Limb (tissue), 2 donors: ENCODE measurements around the gene FIBCD1.

Experiments used
- DNase-seq, 2 donors: peaks; one replicate each; pipeline ENCODE4 v3.0.0-alpha.2; 2016; ENCODE audit errors: extremely low spot score in 2 of 2

FIBCD1 gene

DNA sequence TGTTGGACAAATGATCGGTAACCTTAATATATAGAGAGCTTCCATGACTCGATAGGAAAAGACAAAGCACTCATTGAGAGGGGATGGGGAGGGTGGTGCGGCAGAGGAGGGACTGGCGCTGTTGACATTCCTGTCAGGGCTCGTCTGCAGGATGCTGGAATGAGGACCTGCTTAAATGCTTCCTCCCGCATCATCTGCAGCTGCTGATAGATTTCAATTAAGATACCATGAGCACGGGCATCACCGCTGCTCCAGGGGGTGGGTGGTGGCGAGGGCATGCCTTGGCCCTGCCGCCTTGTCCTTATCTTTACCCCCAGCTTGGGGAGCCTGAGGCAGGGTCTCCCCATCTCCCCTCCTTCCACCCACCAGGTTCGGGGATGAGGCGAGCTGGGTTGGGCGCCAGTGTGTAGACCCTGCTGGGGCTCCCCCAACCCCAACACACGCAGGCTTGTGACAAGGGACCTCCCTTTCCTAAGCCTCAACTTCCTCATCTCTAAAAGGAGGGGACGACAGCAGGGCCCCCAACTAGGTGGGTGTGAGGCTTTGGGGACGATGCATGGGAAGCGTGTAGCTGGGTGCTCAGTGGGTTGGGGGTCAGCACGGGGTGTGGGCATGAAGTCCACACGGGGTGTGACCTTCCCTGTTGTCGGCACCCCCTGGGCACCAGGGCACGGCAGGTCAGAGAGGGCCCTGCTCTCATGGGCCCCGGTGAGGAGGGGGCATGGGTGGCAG lies 30.7 kb downstream of the FIBCD1 start:
- no peak for DNase-seq

DNA sequence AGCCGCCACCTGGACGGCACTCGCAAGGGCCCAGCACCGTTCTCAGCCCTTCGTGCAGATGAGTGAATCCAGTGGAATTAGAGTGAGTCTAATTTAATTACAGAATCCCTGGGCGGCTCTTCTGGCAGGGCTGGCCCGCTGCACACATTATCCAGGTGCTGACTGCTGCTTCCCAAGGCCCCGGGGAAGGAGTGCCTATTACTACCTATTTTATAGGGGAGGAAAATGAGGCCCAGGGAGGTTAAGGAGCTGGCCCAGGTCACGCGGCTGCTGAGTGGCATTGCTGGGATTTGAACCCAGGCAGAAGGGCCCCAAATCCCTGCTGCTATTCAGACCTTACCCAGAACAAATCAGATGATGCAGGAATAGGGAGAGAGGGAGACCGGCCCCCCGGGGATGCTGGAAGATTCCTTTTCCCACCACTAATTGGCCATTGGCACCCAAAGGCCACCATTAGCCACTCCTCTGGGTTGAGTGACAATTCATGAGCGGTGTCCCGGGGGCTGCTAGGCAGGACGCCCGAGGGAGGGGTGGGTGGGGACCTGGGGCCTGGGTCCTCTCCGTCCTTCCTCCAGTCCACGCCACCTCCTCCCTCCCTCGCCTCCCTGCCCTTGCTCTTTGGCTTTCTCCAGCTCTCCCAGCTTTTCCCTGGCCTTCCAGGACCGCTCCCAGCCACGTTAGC lies 32.2 kb downstream of the FIBCD1 start:
- DNase-seq = no peak

DNA sequence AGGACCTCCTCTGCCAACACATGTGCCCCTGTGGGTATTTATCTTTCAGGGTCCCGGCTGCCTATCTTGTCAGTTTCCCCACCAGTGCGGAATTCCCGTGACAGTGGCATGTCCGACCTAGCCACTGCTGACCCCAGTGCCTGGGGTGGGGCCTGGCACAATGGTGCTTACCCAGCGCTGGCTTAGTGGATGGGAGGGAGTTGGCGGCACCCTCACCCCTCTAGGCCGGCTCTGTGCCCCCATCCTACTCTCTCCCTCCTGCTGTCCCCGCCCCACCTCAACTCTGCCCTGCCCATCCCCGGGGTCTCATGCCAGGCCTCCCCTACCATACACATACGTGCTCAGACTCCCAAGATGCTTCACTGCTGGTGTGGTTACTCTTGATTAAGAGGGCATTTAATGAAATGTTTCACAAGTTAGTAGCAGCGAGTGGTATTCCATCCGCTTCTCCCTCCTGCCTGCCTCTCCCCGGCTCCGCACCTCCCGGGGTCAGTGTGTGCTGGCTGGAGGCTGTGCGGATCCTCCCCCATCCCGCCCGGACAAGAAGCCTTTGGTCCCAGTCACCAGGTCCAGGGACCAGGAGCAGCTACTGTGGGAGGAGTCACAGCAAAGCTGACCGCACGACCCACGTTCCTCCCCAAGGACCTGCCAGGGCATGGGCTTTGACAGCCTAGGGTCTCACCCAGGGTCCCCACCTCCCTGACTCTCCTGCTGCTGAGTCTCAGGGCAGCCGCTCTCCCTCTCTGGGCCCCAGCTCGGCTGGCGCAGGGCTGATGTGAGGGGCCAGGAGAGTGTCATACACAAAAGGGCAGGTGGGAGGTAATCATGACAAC lies 32.9 kb downstream of the FIBCD1 start:
- no peak for DNase-seq

DNA sequence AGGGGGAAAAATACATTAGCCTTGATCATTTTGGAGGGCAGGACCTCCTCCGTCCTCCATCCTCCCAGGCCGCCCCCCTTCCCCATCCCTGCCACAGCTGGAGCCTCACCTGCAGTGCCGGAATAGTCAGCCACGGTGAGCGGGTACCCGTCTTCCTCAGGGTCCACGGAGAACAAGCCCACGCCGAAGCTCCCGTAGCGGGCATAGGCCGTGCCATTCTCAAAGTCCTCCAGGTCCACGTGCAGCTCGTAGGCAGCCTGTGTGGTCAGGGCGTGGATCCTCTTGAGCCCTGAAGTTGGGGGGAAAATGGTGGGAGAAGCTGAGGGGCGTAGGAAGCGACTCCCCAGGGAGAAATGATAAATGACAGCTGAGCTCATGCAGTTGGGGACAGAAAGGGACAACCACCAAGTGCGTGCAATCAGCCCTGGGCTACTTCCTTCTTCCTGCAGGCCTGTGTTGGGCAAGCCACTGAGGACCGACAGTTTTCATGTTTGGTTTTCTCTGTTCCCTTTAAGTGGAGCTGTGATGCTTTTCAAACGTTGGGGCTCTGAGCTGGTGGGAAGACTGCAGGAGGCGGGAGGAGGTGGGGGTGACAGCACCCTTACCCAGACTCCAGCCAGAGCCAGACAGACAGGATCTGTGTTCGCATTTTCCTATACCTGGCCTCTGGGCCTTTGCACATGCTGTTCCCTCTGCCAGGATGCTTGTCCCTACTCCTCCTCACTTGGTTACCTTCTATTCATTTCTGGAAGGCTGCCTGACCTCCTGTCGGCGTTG lies 33.7 kb downstream of the FIBCD1 start:
- no peak for DNase-seq

DNA sequence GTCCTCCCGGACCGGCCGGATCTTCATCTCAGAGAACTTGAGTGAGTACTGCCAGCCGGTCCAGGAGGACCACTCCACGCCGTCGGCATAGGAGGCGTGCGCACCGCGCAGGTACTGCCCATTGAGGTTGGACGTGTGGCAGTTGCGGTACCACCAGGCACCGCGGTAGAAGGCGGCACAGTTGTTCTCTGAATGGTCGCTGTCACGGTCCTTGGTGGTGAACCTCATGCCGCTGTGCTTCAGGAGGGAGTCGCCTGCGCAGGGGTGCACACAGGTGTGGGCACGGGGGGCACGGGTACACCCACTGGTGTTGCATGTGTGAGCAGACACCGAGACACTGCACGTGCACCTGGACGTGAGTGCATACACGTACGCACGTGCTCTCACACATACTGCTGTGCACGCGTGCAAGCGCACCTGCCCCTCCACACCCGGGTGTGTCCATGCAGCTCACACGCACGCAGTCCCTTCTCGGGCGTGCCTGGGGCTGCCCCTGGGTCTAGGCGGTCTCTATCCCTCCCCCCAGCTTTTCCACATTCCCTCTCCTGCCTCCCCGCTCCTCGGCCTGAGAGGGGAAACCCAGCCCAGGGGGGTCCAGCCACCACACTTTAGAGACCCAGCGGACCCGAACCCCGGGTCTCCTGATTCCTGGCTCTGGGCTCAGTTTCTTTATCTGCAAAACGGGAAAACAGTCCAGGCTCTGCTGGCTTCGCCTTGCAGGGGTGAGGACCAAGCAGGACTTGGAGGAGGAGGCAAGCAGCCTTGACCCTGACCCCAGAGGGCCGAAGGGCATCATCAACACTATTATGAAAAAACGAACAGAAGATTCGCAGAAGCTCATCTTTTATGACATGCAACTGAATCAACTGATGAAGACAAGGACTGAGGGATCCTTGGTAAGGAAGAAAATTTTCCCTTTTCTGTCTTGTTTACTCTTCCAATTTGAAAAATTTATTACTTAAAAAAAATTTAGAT lies 34.7 kb downstream of the FIBCD1 start:
- DNase-seq = no peak

DNA sequence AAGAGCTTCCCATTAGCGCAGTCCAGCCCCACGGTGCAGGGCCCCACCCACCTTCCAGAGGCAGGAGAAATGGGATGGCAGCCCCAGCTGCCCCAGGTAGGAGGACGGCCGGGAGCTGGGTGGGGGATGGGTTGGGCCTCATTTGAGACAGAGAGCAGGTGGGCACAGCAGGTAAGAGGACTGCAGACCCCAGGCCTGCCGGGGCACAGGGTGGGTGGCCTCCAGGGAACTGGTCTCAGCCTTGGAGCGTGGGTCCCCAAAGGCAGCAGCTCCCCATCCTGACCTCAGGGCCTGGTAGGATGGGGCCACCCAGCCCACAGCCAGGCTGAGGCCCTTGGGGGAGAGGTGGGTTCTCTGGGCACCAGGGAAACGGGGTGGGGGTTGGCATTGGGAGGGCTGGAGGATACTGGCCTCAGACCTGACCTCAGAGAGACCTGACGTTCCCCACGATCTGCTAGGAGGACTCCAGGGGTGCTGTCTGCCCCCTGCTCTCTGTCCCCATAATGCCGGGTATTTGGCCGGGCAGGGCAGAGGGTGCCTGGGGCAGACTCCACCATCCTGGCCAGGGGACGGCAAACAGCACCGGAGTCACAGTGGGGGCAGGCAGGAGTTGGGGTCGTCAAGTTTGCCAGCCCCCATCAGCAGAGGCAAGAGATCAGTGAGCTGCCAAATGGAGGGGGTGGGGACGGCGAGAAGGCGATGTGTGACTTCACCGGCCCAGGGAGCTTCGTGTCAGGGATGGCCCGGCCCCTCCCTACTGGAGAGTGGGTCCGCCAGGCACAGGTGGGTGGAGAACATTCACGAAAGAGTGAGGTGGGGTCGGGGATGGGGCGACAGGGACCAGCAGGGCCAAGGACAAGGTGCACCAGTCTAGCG lies 35.6 kb downstream of the FIBCD1 start:
- no peak for DNase-seq

DNA sequence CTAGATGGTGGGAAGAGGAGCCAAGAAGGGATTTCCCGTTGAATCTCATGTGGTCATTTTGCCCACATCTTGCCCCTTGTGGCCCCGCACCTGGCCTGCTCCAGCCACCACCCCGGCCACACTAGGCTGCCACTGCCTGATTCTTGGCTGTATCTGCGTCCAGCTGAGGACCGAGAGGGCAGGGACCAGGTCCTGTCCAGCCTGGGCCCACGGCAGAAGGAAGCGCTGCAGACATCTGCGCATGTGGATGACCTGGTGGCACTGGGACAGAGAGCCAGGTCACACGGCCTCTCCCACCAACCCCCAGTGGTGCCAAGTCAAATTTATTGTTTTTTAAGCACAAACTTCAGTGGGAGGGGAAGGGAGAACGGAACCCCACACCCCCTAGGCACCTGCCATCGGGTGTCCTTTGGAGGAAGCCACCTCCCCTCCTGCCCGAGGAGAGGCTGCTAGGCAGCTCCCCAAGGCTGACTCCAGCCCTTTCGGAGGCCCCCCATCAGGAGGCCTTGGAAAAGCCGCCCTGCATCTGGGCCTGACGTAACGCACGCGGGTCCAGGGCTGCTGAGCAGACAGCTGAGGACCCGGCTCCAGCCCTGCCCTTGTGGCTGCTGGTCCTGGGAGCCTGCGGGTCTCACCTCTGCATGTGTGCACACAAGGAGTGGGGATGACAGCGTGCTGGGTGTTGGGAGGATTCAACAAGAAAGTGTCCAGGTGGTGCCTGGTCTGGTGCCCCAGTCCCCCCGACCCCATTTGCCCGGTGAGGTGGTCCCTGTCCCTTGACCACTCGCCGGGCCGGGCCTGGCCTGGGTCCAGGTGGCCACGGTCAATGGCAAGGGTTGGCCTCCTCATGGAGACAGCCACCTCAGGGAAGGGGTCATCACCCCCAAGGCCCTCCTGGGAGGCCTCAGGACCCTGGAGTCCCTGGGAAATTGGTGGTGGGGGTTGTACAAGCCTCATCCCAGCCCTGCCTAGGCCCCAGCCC lies 36.6 kb downstream of the FIBCD1 start:
- no peak for DNase-seq

DNA sequence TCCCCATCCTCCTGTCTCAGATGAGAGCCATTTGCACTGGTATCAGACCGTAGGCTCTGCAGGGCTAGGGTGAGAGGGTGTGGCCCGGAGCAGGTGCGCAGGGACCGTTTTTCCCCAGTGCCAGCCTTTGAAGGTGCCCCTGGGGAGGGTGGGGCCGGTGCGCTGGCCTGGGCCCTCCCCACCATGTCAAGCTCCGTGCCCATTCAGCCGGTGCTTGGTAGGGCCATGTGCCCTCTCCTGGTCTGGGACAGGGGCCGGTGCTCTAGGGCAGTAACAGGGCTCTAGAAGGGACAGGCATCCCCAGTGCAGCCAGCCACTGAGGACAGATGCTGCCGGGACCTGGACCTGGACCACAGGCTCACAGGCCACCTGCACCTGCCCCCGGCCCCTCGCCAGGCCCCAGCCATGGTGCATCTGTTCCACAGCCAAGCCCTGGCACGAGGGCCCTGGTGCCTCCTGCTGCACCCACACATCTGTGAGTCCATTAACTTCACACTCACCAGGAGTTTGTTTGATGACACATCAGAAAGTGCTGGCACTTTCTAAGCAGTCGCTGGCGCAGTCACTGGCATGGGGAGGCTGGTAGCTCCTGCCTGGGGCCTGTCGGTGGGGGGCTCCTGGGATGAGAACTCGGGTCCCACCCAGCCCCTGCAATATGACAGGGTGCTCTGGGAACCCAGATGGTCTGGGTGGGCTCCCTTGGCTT lies 37.4 kb downstream of the FIBCD1 start:
- no peak for DNase-seq

DNA sequence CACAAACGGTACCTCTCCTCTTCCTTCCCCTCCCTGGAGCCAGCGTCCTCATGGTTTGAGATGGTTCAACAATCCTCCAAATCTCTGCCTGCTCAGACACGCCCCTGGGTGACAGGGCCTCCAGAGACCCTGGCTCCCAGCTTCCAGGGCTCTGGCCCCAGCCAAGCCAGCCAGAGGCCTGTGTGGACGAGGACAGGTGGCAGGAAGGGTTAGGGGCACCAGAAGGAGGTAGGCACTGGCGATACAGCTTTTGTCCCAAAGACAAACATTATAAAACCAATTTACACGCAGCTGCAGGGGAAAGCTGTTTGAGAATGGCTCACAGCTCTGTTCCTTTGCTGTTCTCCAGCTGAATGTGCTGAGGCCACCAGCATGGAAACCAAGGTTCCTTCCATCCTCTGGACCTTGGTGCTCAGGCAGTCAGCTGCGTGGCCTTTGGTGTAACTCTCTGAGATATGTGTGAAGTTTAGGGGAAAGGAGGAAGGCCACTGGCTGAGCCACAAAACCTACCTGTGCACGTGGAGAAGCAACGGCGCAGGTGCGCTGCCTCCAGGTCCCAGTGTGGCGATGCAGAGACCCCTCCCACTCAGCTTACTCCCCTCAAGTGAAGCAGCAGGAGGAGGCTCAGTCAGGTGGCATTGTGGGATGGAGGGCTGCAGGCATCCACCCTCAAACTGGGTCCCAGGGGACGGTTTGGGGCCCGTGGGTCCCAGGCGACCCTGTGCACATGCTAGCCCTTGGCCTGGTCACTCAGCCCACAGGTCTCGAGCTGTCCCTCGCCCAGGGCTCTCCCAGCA lies 38.1 kb downstream of the FIBCD1 start:
- DNase-seq = no peak

DNA sequence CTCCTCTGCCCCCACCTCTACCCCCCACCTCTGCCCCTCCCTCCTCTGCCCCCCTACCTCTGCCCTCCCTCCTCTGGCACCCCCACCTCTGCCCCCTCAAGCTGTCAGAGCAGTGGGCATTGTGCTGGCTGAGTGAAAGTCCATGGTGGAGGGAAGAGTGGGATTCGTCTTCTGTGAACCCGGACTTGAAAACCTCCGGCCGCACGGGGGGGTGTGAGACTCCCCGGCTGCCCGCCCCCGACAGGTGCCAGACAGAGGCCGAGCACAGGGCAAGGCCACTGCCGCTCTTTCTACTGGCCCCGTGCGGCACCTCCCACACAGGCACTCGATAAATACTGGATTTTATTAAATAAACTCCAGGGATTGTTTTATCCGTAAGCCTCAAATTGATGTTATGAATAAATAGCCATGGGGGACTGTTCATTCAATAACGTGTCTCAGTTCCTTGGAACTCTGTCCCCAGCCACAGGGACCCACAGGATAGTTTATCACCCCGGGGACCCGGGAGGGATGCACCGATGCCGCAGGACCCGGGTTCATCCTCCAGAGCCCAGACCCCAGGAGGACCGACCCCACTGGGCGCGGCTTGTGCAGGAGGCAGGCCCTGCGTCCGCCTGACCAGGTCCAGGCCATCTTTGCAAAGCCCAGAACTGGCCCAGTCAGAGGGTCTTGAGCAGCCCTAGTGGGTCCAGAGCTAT lies 39.8 kb downstream of the FIBCD1 start:
- no peak for DNase-seq

DNA sequence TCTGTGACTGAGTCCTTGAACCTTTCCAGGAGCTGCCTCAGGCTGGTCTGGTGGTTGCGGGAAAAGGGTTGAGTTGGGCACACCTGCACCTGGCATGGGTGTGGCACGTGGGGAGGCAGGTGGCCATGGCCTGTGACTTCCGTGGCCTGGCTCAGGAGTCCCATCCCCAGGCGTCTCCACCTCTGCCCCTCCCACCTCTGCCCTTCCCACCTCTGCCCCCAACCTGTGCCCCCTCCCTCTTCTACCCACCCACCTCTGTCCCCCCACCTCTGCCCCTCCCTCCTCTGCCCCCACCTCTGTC lies 40.5 kb downstream of the FIBCD1 start:
- no peak for DNase-seq

DNA sequence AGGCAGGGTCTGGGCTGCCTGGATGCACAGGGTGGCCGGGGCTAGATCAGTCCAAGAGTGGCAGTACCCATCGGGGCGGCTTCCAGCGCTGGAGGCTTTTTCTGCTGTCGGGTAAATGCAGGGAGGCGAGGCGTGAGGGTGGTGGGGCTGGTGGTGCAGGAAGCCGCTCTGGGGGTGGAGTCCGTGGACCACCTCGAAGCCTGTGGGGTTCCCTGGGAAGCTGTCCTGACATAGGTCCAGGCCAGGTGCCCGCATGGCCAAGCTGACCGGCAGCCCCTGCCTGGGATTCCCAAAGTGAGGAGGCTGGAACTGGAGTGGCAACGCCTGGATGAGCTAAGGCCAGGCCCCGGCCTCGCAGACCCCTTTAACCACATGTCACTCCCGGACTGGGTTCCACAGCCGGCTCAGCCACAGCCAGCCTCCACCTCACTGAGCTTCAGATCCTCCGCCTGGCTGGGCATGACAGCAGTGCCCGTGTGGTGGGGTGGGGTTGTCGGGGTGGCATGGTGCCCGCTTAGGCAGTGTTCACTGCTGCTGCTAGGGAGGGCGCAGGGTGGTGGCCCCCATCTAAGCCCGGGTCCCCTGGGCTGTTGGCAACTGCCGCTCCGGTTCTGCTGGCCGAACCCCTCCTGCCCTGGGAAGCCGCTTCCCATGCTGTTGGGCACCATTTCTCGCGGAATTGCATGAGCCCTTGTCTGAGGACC lies 41.0 kb downstream of the FIBCD1 start:
- DNase-seq = no peak

DNA sequence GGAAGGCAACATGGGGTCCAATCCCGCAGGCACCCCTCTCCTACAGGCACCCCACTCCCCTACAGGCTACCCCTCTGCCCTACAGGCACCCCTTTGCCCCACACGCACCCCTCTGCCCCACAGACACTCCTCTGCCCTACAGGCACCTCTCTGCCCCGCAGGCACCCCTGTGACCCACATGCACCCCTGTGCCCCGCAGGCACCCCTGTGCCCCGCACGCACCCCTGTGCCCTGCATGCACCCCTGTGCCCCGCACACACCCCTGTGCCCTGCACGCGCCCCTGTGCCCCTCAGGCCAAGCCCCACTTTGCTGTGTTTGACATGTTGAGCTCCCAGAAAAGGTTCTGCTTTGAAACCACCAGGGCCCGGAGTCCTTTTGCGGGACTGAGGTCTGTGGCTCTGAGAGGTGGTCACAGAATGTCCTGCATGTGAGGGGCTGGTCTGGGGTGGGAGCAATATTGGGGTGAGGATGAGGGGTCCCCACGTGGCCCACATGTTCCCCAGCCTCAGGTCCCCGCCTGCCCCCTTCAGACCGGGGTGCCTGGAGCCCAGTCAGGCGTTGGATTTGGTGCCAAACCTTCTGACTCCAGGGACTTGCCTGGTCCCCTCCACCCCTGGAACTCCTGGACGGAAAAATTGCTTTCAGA lies 41.8 kb downstream of the FIBCD1 start:
- no peak for DNase-seq

DNA sequence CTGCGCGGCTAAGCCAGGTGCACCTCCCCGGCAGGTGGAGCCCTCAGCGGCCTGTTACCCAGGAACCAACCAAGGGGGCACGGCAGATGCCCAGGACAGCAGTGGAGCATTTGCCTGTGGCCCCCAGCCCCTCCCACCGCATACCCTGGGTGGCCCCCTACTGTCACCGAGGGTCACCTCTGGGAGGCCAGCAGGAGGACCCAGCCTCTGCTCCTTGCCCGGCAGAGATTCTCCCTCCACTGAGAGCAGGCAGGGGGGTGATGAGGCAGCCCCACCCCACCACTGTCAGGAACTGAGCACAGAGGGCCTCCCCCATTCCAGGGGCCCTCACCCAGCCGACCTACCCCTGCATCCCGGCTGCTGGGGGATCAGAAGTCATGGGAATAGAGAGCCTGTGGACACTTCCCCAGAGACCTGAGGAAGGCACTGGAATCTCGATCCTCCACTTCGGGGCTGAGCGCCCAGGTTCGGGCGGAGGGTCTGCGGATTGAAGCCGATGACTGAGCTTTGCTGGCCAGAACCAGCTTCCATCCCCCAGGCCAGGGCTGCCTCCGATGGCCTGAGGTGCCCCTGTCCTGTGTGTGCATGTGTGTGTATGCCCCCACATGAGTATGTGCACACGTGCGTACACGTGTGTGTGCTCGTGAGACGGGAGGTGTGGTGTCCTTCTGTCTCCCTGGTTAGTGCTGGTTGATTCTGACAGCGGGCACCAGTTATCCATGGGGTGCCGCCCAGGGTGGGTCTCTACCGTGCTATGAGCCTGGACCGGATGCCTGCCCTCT lies 42.6 kb downstream of the FIBCD1 start, which contains the start of gene QRFP:
TSS of gene QRFP (minus strand) at position 580 of the 782 bp plus-strand sequence. CDS start 2,974 bp downstream, outside the sequence.
- no peak for DNase-seq
